CD4-positive, alpha-beta T cell treated with Interferon gamma for 1 hour (primary cell): ENCODE results near the gene FBXO42.

Source experiments
- DNase-seq: peaks from one replicate; pipeline ENCODE4 v3.0.0-alpha.2; 2020

The FBXO42 gene

DNA sequence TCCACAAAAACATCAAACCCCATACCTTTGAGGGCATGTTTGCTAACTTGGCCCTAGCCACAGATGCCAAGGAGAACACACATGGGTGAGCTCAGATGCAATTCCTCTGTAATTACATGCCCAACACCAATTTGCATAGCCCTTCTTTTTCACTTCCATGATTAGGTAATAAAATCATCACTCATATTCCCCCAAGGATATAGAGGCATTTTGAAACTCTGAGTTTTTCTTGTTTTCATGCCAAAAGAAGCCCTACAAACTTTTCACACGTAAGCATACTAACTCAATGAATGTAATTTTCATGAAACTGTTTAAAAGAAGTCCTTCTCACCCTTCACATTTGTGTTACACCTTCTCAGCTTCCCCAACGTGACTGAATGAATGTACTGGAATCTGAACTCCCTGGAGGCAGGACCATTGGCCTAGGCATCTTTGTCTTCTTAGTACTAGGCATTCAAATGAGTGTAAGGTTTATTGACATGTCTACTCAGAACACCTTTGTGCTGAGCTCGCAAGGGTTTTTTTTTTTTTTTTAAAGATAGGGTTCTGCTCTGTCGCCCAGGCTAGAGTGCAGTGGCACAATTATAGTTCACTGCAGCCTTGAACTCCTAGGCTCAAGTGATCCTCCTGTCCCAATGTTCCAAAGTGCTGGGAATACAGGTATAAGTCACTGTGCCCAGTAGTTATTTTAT, 31.0 kb downstream of the FBXO42 start:
- DNase-seq = no peak

DNA sequence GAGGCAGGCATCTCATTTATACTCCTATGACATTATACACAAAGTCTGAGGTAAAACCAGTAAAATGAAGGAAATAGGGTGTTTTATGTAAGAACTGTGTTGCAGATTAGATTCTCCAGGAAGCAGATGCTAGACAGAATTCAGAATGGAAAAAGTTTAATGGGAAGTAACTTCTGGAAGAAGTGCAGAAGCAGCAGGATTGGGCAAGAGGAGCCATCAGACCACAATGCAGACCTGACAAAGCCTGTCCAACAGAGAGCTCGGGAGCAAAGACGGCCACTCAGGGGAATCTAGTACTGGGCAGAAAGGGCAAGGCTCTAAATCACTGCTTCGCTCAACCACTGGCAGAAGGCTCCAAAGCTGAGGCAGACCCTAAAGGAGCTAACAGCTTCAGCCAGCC, 33.7 kb downstream of the FBXO42 start:
- DNase-seq = no peak

DNA sequence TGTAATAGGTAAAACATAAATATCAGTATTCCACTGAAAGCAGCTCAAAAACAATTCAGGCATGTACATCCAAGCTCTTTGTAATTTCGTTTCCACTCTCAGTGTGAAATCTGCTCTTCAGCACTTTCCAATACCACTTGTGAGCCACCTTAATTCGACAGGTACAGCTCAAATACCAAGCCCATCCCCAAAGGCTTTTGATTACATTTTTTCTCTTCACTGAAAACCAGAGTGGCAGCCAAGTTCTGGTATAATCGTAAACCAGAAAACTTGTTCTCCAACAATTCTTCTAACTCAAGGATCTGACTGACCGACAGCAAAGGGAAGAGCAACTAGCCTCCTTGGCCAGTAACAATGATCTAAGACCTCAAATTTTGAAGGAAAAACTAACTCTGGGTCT, 36.8 kb downstream of the FBXO42 start:
- DNase-seq = no peak

DNA sequence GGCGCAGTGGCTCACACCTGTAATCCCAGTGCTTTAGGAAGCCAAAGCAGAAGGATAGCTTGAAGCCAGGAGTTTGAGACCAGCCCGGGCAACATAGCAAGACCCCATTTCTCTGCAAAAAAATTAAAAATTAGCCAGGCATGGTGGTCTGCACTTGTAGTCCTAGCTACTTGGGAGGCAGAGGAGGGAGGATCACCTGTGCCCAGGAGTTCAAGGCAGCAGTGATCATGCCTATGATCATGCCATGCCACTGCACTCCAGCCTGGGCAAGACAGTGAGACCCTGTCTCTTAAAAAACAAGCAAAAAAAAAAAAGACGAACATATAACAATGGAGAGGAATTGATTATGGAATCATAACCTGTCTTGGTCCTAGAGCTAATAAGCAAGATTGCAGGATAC, 45.1 kb downstream of the FBXO42 start:
- no peak for DNase-seq

DNA sequence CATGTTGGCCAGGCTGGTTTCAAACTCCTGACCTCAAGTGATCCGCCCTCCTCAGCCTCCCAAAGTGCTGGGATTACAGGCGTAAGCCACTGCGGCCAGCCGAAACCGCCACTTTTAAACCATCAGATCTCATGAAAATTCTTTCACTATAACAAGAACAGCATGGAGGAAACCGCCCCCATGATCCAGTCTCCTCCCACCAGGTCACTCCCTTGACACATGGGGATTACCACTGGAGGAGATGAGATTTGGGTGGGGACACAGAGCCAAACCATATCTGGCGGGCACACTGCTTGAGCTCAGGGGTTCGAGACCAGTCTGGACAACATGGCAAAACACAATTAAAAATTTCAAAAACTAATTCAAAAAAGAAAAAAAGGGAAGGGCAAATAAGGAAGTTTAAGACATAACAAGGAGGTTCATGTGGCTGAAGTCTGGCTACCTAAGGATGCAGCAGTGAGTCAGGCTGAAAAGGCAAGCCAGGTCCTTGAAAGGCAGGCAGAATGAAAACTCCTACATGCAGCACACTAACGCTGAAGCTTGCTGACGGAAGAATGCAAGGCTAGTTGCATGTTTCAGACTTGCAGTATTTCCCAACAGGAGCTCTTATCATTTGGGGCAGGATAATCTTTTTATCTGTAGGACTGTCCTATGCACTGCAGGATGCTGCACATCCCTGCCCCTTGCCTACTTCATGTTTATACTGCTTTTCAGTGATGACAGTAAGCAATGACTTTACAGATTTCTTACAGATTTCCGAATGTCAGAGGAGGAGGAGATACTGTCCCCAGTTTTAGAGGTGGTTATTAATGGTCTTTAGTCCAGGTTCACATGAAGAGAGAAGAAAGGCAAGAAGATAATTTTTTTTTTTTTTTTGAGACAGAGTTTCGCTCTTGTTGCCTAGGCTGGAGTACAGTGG, 49.3 kb downstream of the FBXO42 start:
- no peak for DNase-seq

DNA sequence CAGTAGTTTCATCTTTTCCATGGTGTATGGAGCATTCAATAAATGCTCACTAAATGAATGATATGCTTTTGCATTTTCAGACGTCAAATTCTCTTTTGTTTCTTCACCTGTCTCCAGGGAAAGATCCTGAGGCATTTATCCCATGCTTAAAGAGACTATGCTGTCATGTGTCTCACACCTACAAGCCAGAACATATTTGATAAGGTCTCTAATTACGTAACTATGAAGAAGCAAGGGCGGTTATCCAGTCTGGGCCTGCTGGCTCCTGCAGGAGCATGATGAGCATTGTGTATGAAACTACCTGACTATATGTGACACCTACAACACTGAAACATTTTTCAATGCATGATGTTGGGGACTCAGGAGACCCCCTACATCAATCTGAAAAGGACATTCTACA, 51.8 kb downstream of the FBXO42 start:
- no peak for DNase-seq

DNA sequence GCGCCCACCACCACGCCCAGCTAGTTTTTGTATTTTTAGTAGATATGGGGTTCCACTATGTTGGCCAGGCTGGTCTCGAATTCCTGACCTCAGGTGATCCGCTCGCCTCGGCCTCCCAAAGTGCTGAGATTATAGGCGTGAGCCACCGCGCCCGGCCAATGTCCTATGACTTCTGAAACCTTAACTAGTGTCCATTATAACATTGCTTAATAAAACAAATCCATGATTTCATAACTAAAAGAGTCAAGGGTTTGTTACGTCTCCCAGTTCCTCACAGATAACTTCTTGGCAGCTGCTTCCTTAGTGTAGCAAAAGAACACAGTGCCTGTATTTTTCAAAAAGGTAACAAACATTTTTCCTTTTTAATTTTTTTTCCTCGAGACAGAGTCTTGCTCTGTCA, 53.6 kb downstream of the FBXO42 start:
- DNase-seq = no peak

DNA sequence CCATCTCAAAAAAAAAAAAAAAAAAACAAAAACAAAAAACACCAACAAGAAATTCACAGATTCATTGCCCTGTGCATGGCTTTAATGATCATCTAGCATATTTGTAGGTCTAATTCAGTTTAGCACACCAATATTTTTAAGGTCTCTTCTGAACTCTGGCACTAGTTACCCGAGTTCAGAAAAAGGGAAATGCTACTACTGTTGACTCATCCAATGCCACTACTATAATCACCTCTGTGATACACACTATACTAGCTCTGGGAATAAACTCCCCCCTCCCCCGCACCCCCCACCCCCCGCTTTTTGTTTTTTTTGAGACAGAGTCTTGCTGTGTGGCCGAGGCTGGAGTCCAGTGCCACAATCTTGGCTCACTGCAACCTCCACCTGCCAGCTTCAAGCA, 55.6 kb downstream of the FBXO42 start:
- DNase-seq = no peak

DNA sequence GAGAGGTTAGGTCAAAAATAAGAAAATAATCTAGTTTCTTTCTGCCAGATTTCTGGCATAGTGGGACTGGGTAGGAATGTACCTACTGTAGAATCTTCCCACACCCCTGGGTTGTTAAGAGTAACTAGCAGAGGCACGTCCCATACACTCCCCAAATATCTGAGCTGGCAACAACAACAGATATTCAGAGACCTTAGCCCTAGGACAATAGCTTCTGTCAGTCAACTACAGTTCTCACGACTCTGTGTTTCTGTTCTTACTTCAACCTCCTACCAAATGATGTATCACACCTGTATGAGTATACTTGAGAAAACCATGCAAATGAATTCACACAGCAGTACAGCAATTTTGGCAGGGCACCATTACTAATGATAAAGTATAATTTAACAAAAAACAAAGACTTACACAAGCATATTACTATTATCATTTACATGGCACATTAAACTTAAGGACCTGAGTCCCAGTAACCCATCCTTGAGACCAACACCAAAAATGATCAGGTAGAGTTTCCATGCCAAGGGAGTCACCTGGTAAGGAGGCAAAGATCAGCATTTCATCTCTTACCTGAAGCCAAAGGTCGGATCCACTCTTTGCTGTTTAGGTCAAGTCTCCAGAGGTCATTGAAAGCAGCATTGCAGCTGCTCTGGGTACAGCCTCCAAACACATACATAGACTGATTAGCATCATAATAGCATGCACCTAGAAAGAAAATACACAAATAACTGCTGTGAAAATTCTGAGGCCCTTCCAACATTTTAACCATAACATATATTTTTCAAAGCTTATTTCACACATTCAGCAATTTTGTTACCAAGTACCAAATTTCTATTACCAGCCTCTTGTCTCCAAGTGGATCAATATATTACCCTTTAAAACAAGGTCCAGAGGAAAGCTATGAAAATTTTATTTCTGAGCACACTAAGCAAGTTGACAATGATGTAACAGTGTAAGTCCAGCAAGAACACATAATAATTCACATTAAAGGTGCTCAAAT, 57.8 kb downstream of the FBXO42 start:
- no peak for DNase-seq

DNA sequence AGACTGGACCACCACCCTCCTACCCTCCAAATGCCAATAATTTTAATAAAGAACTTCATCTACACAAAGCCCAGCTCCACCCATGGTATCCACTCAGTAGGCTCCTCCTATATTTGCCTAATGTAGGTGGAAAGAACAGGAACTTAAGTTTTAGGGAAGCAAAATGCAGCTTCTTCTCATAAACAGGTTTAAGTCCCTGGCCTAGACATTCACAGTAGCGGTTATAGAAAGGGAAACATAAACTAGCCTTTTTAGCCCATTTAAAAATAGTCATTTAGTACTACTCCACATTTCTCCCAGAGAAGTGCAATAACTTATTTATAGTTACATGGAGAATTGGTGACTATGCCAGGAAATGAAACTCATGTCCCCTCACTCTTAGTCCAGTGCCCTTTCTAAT, 58.7 kb downstream of the FBXO42 start:
- no peak for DNase-seq

DNA sequence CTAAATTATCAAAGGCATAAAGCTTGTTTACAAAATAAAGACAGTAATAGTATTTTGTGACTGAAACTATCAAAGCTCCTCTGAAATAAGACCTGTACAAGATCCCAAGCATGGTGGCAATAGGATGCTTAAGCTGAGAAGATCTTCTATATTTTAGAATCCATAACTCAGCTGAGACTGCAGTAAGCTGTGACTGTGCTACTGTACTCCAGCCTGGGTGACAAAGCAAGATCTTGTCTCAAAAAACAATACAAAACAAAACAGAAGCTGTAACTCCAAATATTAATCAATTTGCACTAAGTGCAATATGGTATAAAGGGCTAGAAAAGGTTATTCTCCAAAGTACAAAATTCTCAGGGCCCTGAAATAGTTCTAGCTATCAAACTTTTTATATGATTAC, 59.5 kb downstream of the FBXO42 start:
- no peak for DNase-seq

DNA sequence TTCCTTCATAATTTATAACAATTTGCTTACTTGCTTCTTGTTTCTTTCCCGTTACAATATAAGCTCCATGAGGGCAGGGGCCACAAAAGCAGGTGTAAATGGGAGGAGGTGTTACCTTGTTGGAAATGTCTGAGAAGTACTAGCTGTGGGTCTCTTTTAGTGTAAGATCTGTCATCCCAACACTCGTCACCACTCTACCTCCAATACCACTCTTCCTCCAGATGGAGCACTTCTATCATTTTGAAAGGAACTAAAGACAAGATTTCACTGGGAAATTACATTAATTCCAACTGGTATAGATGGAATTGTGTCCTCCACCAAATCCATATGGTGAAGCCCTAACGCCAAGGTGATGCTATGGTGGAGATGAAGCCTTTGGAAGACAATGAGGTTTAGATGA, 62.3 kb downstream of the FBXO42 start:
- no peak for DNase-seq

DNA sequence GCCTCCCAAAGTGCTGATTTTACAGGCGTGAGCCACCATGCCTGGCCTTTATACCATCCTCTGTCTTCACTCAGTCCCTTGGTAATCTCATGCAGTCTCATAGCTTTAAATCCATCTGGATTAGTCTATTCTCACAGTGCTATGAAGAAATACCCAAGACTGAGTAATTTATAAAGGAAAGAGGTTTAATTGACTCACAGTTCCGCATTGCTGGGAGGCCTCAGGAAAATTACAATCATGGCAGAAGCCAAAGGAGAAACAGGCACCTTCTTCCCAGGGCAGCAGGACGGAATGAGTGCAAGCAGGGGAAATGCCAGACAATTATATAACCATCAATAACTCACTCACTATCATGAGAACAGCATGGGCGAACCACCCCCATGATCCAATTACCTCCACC, 66.2 kb downstream of the FBXO42 start:
- no peak for DNase-seq

DNA sequence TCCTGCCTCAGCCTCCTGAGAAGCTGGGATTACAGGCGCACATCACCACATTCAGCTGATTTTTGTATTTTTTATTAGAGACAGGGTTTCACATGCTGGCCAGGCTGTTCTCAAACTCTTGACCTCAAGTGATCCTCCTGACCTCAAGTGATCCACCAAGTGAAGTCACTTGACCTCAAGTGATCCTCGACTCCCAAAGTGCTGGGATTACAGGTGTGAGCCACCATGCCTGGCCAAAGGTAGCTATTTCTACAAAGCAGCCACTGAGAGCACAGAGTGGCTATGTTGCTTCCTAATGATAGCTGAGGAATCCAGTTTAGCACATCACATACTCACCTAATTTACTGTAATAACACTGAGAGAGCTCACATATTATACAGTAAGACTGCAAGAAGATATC, 70.5 kb downstream of the FBXO42 start:
- no peak for DNase-seq

DNA sequence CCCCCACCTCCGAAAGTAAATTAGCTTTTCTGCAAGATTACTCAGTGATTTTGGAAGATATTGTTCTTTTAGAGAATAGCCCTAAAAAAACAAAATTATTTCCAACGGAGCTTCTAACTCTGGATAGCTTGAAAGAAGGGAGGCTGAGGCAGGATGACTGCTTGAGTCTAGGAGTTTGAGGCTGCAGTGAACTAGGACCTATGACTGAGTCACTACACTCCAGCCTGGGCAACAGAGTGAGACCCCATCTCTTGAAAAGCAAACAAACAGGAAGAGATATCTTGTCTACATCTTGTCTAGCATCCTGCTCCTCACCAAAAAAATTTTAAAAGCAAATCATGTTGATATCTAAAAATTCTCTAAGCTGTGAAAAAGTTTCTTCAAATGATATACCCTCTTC, 73.1 kb downstream of the FBXO42 start:
- DNase-seq = no peak

DNA sequence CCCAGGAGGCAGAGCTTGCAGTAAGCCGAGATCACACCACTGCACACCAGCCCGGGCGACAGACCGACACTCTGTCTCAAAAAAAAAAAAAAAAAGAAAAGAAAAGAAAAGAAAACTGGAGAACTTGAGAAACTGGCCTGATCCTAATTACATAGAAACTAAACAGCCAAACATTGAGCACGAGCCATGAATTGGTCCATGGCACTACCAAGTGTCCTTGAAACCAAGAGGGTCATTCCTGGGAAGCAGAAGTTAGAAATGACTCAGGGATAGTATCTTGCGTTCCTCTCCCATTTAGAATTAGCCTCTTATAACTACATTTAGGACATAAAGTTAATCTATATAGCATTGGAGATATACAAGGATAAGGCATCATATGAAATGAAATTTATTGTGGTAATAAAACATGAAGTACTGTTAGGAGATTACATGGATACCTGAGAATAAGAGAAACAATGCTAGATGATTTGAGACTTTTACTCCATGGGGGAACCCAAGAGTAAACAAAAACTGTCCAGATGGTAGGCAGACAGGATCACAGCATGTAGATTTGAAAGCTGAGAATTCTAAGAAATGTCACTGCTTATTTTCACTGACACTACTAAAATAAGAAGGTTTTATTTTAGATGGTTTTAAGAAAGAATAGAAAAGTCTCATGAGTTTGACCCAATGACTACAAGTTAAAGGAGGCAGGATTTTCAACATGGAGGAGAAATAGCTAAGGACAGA, 75.8 kb downstream of the FBXO42 start:
- DNase-seq = no peak

DNA sequence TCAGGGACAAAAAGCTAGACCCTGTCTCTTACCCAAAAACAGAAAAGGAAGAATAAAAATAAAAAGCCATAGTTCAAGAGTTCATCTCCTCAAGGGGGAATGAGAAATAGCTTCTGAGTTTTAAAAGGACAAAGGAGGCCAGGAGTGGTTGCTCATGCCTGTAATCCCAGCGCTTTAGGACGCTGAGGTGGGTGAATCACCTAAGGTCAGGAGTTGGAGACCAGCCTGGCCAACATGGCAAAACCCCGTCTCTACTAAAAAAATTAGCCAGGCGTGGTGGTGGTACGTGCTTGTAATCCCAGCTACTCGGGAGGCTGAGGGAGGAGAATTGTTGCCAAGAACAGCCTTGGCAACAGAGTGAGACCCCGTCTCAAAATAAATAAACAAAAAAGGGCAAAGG, 76.7 kb downstream of the FBXO42 start:
- DNase-seq = no peak

DNA sequence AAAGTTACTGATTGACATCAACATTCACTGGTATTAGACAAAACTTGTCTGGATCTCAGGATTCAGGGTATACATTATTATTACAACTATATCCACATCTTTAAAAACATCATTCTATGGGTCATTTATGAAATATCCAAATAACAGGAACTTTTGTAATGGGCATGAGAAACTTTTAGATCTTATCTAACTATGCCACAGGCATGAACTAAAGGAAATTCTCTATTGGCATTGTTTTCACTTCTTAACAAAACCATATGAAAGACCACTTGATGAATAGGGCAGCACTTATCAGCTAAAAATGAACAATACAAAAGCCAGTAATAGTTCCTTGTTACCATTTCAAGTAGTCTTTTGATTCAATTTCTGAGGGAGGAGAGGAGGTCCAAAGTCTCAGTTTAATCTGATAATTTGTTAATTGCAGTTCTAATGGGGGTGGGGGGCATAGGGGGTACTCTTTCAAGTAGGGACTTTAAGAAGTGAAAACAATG, 84.5 kb downstream of the FBXO42 start:
- no peak for DNase-seq

DNA sequence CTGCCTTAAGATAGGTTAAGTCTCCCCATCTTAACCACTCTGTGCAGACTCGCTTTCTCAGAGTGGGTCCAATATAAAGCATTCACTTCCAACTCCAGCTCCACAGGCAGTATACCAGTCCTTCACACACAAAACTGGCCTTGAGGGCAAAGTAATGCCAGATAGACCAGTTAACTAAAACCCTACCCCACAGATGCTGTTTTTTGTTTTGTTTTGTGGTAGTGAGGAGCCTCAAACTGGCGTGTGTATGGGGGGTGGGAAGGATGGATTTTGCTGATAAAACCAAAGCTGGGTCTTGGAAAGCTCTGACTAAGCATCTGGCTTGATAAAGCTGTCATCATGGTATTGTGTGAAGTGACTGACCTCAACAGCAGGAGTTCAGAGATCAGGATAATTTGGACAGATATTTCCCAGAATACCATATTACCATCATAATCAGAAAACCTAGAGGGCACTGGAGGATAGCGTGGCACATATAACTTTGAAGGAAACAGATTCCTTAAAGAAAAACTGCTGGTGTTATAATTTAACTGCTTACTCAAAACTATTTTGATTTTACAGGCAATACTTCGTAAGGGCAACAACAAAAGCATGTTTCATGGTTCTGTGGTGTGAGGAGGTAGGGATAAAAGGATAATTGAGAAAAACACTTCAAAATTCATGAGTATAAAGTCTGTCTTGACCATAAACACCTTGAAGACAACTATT, 85.7 kb downstream of the FBXO42 start:
- DNase-seq = no peak

DNA sequence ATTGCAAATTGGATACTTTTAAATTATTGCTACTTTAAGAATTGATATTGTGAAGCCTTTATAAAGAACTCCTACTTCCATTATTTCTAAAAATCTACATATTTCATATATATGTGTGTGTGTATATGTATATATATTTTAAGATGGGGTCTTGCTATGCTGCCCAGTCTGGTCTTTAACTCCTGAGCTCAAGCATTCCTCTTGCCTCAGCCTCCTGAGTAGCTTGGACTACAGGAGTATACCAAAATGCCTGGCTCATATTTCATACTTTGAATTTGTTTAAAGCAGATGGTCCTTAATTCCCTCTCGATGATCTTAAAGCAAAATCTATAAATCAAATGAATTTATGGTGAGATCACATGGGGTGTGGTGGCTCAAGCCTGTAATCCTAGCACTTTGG, 90.2 kb downstream of the FBXO42 start:
- no peak for DNase-seq

DNA sequence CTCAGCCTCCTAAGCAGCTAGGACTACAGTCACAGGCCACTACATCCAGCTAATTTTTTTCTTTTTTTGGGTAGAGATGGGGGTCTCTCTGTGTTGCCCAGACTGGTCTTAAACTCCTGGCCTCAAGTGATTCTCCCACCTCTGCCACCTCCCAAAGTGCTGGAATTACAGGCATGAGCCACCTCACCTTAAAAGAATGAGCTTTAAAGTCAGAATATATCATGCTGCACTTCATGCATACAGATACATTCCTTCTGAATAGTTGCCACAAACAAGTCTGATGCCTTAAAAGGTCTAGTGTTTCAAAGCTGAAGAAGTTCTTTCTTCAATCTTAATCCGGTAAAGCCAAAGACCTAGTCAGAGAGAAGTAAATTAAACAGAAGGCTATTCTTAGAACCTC, 91.5 kb downstream of the FBXO42 start:
- DNase-seq = no peak
